HFF-Myc (cell line): ENCODE data around the gene PGAP1.
A peak's percentile ranks its signal among the peaks of the same experiment; 100 is the strongest.

ENCODE experiments used
- DNase-seq: peaks from one replicate; pipeline ENCODE4 v3.0.0-alpha.2; 2011; ENCODE audit warnings: low read depth; ENCODE audit errors: extremely low read depth
- H3K4me3 ChIP-seq: replicated peaks from 2 replicates; pipeline ENCODE4 v1.5.1; 2011; ENCODE audit warnings: low read depth, mild to moderate bottlenecking, control low read depth, low read length
- CTCF ChIP-seq: IDR thresholded peaks from 2 replicates; pipeline ENCODE4 v1.5.1; 2012; ENCODE audit warnings: mild to moderate bottlenecking, low read depth, low read length, control low read depth; ENCODE audit errors: missing control alignments

PGAP1 gene

GRCh38 chr2:196967116-196967515 is 40.6 kb upstream of the PGAP1 start:
- TF ChIP-seq CTCF = no peak
- DNase-seq = peak; percentile 19
- H3K4me3 ChIP-seq = no peak overlapping the region

DNA sequence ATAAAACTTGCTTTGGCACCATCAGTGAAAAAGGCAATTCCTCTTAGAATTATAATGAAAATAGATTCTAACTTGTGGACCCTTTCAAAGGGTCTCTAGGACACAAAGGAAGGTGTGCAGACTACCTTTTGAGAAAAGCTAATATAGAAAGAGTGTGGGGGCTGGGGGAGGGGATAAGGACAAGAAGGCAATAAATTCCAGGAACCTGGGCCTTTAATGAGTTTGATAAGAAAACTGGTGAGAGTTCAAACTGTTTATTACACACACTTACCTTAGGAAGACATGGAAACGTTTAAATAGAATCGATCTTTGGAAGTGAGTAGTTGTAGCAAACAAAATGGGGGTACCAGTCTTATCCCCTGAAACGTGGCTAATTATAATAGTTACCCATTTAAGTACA is 39.6 kb upstream of the PGAP1 start:
- H3K4me3 ChIP-seq = no peak overlapping the region
- no peak for DNase-seq
- TF ChIP-seq CTCF = no peak

GRCh38 chr2:196965651-196966050 is 39.1 kb upstream of the PGAP1 start:
- no peak overlapping the region for H3K4me3 ChIP-seq

GRCh38 chr2:196963961-196964360 is 37.5 kb upstream of the PGAP1 start:
- no peak overlapping the region for H3K4me3 ChIP-seq
- DNase-seq = no peak
- no peak for TF ChIP-seq CTCF

More at GRCh38 chr2:196965651-196966050, 39.1 kb upstream of the PGAP1 start:
- TF ChIP-seq CTCF = no peak
- no peak for DNase-seq

- DNase-seq = no peak
- H3K4me3 ChIP-seq = no peak overlapping the region
- no peak for TF ChIP-seq CTCF
Measured at GRCh38 chr2:196963043-196963442, 36.5 kb upstream of the PGAP1 start.

GRCh38 chr2:196962325-196962724 is 35.8 kb upstream of the PGAP1 start:
- no peak for DNase-seq
- TF ChIP-seq CTCF = no peak
- no peak overlapping the region for H3K4me3 ChIP-seq

DNA sequence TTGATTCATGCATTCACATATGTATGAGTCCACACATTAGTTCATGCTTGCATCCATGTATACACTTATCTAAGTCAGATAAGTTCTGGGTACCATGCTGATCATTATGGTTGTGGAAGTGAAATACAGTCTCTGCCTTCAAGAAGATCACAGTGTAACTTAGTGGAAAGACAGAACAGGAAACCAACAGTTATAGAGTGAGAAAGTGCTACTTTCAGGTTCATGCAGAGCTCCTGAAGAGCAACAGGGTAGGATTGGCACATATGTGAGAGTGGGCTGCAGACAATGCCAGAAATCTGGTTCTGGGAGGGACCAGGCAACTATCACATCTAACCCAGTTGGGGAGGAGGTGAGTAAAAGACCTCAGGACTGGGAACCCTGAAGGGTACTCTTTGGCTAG is 35.4 kb upstream of the PGAP1 start:
- H3K4me3 ChIP-seq = no peak overlapping the region
- no peak for TF ChIP-seq CTCF
- DNase-seq = no peak
